Loucy (cell line): ENCODE data around the gene CNIH1.

Source experiments
- CTCF ChIP-seq: fragments of 200-600 bp; sonication (generic); conservative IDR thresholded peaks from 2 replicates; pipeline ENCODE4 v1.5.1; 2014; ENCODE audit warnings: mild to moderate bottlenecking, antibody characterized with exemption, low read length
- EZH2phosphoT487 ChIP-seq: fragments of 200-600 bp; IDR thresholded peaks from 2 replicates; pipeline ENCODE4 v1.6.1; 2018; ENCODE audit warnings: antibody characterized with exemption, mild to moderate bottlenecking, moderate library complexity, borderline replicate concordance

- TF ChIP-seq CTCF (no peak), EZH2phosphoT487 (no peak)
Measured at GRCh38 chr14:54483846-54484245, 42.7 kb upstream of the CNIH1 start.
